Adipose tissue (tissue), 3 donors: ENCODE data around the gene PTPRA. TPM values are rescaled to one million over a fixed set of nuclear protein-coding genes. Genes with fewer than 3 reads are reported as not detected.
A peak's percentile ranks its signal among the peaks of the same experiment; 100 is the strongest.
"Not testable (repeated sequence)": the region's sequence is repeated elsewhere in the genome, so short reads cannot be mapped to it uniquely, and the experiment has no call there.

Source experiments
- H3K27ac ChIP-seq: one replicate; pipeline ENCODE4 v1.5.1; 2013; ENCODE audit warnings: low read depth, low read length
- WGBS, 3 donors: extraction: QIAGEN DNeasy Blood & Tissue Kit; methylation state at CpG; one replicate each; pipeline ENCODE4 v1.1.7; 2013; 5-methylcytosine and 5-hydroxymethylcytosine counted together
- polyA plus RNA-seq, 3 donors: library from polyadenylated mRNA; stranded (reverse); fragments of 200-250 nt; gene quantifications; one replicate each; pipeline ENCODE4 v1.2.3, GENCODE V29; 2013
- donor health status: healthy with polysubstance abuse.
- donor health status: Bipolar disorder and iron deficiency.
- donor health status: healthy.

The PTPRA gene, protein sequence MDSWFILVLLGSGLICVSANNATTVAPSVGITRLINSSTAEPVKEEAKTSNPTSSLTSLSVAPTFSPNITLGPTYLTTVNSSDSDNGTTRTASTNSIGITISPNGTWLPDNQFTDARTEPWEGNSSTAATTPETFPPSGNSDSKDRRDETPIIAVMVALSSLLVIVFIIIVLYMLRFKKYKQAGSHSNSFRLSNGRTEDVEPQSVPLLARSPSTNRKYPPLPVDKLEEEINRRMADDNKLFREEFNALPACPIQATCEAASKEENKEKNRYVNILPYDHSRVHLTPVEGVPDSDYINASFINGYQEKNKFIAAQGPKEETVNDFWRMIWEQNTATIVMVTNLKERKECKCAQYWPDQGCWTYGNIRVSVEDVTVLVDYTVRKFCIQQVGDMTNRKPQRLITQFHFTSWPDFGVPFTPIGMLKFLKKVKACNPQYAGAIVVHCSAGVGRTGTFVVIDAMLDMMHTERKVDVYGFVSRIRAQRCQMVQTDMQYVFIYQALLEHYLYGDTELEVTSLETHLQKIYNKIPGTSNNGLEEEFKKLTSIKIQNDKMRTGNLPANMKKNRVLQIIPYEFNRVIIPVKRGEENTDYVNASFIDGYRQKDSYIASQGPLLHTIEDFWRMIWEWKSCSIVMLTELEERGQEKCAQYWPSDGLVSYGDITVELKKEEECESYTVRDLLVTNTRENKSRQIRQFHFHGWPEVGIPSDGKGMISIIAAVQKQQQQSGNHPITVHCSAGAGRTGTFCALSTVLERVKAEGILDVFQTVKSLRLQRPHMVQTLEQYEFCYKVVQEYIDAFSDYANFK
- polyA plus RNA-seq, result 10 to 100 TPM; 15.7 to 31.1 (median 30.8) TPM

DNA sequence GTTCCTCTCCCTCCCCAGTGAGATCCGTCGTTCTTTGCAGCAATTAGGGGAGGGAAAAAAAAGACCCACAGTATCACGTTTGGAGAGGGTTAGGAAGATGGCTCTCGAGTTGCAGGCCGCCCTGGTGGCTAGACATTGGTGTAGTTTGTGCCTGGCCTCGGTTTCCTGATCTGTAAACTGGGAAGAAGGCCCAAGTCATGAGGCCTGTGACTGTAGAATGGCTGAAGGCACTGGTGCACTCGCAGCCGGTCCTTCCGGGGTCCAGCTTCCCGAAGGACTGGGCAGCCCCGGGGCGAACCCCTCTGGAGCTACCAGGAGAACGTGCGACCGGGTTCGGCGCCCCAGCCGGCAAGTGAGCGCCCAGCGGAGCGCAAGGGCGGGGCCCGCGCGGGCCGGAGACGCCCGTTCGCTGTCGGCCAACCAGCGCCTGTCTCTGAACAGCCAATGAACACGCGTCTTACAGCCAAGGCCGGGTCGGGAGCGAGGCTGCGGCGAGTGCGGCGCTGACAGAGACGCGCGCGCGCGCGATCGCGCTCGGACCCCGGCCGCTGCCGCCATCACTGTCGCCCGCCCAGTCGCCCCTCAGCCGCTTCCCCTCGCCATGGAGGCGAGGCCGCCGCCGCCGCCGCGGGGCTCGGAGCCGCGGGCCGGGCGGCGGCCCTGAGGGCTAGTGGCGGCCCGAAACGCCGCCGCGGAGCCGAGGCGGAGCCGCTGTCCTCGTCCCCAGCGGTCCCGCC, at the start of gene PTPRA:
PTPRA (plus strand) TSS at position 472 of the 737 bp plus-strand sequence. CDS start 90,797 bp downstream, outside the sequence.
- peak within 1 kb of the TSS; percentile 59 for H3K27ac ChIP-seq
- 0% methylated on average over 64 to 83 of the region's 83 CpGs for WGBS, 3 donors

DNA sequence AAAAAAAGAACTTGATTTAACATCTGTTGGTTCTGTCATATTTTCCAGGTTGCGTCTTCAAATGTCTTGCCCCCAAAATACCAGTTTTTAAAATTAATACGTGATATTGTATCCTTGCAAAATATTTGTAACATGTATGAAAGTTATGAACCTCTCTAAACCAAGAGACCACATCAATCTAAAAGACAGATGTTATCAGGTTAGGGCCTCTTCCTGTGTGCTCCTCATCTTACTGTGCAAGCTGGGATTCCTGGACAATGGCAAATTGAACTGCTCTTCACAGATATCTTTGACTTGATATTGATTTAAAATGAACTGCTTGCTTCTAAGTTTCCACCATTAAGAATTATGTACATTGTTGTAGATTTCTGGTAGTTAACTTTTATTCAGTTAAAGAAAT, 47.5 kb upstream of the PTPRA start:
- 82 to 91% (median 86%) methylated on average over 2 of the region's 2 CpGs for WGBS, 3 donors
- H3K27ac ChIP-seq, result no peak overlapping the region

DNA sequence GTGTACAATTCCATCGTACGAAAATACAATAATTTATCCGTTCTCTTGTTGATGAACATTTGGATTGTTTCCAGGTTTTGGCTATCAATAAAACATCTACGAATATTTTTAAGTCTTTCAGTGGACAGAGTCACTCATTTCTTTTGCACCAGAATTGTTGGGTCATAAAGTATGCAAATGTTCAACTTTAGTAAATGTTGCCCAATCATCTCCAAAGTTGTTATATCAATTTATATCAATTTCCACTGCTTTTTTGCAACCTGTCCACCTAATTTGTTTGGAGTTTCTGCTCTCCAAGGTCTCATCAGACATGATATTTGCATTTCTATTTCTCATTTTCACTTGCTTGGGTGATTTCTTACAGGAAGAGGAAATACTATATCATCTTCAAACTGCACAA, 46.6 kb upstream of the PTPRA start:
- no peak overlapping the region for H3K27ac ChIP-seq

DNA sequence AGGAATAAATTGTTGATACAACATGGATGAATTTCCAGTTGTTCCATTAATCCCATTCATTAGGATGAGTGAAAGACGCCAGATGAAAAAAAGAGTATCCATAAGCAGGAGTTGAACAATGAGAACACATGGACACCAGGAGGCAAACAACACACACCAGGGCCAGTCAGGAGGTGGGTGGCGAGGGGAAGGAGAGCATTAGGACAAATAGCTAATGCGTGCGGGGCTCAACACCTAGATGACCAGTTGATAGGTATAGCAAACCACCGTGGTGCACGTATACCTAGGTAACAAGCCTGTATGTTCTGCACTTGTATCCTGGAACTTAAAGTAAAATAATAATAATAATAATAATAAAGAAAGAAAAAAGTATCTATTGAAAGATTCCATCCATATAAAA, 43.9 kb upstream of the PTPRA start:
- WGBS, 3 donors, result 63 to 80% (median 80%) methylated on average over 6 of the region's 6 CpGs
- no peak overlapping the region for H3K27ac ChIP-seq

More for the DNA sequence above, 46.6 kb upstream of the PTPRA start:
- WGBS, 3 donors, result 83 to 90% (median 88%) methylated on average over 4 of the region's 4 CpGs

DNA sequence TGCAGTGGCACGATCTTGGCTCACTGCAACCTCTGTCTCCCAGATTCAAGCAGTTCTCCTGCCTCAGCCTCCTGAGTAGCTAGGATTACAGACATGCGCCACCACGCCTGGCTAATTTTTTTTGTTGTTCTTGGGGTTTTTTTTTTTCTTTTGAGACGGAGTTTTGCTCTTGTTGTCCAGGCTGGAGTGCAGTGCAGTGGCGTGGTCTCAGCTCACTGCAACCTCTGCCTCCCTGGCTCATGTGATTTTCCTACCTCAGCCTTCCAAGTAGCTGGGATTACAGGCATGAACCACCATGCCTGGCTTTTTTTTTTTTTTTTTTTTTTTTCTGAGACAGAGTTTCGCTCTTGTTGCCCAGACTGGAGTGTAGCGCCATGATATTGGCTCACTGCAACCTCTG, 42.1 kb upstream of the PTPRA start:
- H3K27ac ChIP-seq, result not testable (repeated sequence)
- WGBS, 3 donors, result 83 to 90% (median 87%) methylated on average over 6 to 7 of the region's 7 CpGs

DNA sequence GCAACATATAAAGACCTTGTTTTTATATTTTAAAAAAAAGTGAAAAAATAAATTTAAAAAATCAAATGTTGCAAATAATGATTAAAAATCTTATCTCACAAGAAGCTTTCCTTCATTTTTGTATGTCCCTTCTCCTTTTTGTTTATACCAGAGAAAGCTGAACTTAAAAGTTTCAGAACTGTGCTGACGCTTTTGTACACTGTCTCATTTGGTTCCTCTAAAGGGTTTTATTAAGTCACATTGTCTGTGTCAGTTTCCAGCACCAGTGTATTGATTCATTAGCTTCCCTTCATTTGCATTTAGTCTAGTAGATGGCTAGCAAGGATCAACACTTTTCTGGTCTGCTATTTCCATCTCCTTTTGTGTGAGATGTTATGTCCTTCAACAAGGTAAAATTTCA, 39.5 kb upstream of the PTPRA start:
- no peak overlapping the region for H3K27ac ChIP-seq
- WGBS, 3 donors, result 71 to 85% (median 83%) methylated on average over 1 of the region's 1 CpG

DNA sequence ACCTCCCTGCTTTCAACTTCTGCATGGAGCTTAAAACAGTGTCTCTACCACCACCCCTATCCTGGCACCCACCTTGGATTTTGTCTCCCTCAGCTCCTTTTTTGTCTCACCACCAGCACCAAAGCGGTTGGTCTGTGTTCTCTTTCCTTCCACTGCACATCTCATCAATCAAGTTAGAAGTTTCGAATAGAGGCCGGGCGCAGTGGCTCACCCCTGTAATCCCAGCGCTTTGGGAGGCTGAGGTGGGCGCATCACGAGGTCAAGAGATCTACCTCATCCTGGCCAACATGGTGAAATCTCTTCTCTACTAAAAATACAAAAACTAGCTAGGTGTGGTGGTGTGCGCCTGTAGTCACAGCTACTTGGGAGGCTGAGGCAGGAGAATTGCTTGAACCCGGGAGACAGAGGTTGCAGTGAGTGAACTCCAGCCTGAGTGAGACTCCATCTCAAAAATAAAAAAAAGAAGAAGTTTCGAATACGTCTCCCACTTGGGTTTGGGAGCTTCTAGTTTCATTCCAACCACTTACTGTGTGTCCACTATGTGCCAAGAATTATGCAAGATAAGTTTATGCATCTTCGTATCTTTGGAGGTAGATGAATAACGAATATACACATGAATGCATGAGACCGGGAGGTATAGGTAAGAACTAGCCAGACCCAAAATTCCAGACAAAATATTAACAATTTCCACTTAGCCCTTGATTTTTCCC, 38.7 kb upstream of the PTPRA start:
- WGBS, 3 donors, result 89 to 94% (median 90%) methylated on average over 14 of the region's 14 CpGs
- H3K27ac ChIP-seq, result no peak overlapping the region

DNA sequence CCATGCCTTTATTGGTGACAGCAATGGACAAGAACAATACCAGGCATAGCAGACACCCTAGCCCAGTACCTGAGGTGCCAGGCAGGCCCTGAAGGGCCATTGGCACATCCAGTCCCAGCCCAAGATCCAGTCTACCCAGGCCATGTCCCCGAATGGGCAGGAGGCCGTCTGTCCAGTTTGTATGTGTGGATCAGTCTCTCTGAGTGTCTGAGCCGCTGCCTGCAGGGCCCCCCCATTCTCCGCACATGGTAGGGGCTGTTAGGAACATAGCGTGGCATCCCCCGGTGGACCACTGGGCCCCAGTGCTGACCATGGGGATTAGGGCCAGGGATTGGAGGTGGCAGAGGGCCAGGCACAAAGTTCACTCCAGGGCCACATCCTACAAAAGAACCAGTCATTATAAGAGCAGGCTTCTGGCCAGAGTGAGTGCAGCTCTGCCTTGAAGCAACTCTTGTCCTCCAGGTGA, 37.9 kb upstream of the PTPRA start:
- WGBS, 3 donors, result 88 to 93% (median 92%) methylated on average over 6 of the region's 6 CpGs
- no peak overlapping the region for H3K27ac ChIP-seq

DNA sequence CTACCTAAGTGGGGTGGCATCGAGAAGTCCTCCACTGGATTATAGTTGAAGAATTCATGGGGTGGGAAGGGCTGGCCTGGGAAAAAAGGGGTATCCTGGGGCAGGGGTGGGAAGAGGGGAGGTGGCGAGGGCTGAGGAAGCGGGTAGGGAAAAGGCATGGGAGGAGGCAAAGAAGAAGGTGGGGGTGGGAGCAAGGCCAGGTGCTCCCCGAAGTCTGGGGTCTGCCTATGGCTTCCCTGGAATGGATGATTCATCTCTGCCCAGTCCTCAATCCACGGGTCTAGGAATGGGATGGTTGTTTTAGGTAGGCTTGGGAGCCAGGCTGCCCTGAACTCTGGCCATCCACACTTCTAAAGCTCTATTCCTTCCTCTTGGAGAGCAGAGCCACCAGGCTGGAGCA, 37.2 kb upstream of the PTPRA start:
- 84 to 95% (median 85%) methylated on average over 5 of the region's 5 CpGs for WGBS, 3 donors
- no peak overlapping the region for H3K27ac ChIP-seq

DNA sequence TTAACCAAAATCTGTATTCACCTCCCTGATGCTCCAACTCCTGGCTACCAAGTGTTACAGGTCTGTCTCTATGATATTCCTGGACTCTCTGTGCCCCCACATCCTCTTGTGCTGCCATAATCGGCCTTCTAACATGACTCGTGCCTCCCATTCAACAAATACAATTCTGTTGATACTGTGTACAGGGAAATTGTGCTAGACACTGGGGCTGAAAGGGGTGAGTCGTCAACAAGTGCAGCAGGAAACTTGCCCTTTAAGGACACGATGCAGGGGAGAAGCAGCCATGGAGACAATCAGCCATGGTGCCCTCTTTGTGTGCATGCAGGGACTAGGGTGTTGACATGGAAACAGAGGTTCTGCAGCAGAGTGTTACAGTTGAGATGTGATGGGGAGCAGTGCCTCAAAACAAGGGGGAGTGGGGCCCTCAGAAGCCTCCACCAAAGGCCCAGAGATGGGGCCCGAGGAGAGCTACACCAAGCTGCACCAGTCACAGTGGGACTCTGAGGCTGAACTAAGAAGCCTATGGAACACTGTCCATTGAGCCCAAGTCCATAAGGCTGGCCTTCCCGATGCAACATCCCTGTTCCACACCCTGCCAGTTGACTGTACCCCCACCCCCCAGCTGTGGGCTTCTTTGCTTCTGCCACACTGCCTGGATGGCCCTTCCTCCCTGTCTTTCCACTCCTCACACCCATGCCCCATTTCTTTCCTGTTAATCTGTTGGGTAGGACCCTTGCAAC, 35.9 kb upstream of the PTPRA start:
- no peak overlapping the region for H3K27ac ChIP-seq
- 90 to 93% (median 91%) methylated on average over 6 of the region's 6 CpGs for WGBS, 3 donors

DNA sequence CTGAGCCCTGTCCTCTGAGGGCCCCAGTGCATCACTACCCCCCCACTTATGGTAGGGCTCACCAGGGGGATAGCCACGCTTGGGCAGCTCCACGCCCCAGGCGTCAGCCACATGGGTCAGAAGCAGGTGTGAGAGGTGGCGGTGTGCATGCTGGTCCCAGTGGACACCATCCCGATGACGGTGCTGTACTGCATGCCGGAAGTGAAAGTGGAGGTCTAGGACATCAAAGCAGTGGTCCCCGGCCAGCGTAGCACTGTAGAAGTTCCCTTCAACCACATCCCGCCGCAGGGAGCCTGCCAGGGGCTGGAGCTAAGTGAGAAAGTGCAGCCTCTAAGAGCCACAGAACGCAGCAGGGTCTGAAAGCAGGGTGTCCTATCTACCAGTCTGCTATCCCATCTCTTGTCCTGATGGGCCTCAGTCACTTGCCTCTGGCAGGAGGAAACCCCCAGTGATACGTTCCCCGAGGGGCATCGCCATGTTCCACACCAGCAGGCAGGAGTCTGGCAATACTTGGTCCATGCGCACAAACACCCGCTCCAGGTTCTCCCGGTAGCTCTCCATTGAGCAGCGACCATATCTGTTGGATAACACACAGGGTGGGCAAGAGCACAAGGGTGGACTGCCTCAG, 35.0 kb upstream of the PTPRA start:
- WGBS, 3 donors, result 95 to 96% (median 95%) methylated on average over 19 of the region's 19 CpGs
- H3K27ac ChIP-seq, result no peak overlapping the region

DNA sequence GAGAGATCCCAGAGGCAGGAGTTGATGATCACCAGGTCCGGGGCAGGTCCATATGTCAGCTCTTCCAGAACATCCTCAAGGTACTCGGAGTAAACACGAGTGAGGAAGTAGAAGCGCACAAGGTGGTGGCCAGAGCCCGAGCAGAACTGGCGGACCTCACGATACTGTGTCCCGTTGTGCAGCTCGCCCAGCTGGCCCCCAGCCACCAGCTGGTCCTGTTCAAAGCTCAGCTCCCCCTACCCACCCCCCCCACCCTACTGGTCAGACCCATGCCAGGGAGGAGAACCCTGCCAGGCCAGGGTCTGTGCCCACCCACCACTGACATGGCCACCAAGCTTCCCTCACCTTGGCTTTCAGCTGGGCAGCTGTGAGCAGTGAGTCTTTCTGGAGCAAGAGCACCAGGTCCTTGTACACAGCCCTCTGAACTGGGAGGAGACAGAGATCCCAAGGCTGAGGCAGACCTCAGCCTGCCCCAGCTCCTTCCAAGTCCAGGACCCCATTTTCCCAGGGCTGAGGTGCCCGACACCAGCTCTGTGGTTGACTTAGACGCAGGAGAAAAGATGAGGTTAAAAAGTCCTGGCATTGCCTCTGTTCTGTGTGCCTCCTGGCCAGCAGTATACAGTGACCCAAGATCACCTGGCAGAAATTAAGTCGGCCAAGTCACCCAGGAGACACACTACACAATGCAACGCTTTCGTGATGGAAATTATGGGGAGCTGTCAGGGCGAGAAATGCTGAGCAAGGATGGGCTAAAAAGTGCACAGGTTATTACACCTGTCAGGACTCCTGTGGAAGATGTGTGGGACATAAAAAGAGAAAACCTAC, 34.2 kb upstream of the PTPRA start:
- WGBS, 3 donors, result 93 to 96% (median 95%) methylated on average over 15 of the region's 15 CpGs
- H3K27ac ChIP-seq, result no peak overlapping the region

DNA sequence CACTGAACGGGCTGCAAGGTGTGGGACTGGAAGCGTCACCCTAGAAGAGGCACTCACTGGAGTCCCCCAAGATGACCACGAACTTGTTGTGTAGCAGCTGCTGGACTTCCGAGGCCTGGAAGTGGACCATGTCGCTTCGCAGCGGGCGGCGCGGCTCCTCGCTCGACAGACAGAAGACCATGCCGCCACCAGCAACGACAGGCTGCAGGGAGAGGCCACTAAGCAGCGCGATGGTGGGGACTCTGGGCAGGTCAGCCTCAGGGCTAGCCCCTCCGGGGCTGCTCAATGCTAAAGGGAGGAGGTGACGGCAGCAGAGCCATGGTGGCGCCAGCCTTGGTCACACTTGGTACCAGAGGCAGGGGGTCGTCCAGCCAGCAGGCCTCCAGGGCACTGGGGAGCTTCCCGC, 33.5 kb upstream of the PTPRA start:
- WGBS, 3 donors, result 82 to 86% (median 82%) methylated on average over 20 to 21 of the region's 21 CpGs
- no peak overlapping the region for H3K27ac ChIP-seq

DNA sequence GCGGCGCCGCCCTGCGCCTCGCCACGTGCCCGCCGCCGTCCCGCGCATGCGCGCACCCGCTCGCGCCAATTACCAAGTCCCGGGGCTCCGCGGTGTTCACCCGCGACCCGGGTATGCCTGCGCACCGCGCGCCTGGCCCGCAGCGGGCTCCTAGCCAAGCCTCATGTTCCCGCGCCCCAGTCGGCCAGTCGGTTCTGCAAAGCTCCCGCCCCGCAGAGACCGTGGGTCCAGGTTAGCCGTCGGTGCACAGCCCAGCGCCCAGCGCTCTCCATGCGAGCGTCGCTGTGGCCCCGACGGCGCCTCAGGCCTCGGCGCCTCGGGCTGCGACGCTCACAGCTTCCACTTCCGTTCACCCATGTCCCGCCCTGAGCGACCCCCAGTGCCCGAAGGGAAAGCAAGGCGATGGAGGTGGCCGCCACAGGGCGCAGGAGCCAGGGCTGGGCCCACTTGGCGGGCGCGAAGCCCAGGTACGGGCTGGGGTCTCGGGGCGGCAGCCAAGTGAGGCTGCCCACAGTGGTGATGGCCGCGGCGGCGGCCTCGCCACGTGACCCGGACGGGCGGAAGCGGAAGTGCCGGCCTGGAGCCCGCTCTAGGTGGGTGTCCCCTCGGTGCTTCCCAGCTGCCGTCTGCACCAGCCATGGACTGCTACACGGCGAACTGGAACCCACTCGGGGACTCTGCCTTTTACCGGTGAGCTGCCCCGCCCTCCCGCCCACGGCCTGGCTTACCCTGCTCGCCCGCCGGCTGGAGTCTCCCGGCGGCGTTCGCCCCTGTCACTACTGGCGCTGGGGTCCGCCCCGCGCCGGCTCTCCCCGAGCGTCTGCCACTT, 32.9 kb upstream of the PTPRA start, which contains the start of the genes PCED1A and VPS16:
PCED1A (minus strand) TSS at position 518 of the 829 bp plus-strand sequence. CDS start 743 bp downstream, outside the sequence.
VPS16 (plus strand) TSS at position 608 of the 829 bp plus-strand sequence; CDS start at position 638, 30 bp downstream.
- 1 to 3% (median 2%) methylated on average over 71 to 98 of the region's 98 CpGs for WGBS, 3 donors
- peak within 1 kb of the TSS; percentile 32 for H3K27ac ChIP-seq

DNA sequence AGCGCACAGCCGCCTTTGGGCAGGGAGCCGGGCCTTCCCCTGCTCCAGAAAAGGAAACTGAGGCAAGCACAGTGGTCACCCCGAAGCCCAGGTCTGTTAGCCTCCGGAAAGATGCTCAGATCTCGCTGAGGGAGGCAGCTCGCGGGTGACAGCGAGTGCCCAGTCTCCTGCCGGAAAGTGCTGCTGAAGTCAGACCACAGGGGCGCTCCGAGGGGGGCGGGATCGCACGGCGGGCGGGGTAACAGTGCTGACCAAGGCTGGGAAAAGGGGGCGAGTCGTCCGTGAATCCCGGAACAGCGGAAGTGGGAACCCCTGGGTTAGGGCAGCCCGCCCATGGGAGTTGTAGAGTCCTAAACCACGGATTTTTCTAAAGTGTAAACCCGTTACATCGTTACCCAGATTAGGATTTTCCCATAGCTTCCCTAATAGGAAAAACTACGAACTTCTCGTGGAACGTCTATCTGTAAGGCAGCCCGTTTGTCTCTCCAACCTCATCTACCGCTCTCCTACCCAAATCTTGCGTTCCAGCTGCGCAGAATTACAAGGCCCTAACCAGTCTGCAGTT, 32.2 kb upstream of the PTPRA start:
- 4 to 6% (median 5%) methylated on average over 33 of the region's 33 CpGs for WGBS, 3 donors

More for the DNA sequence above, 32.2 kb upstream of the PTPRA start:
- H3K27ac ChIP-seq, result no peak overlapping the region
